Stimulated activated naive B cell treated with anti-CD40 and anti-IgM and Interleukin-4, amounts not matched to agents 10 μg/mL and 1 μg/mL and 100 μg/mL, for 72 hours (primary cell): Measurements from ENCODE around the gene ATP7A.
"Not testable (repeated sequence)": the region's sequence is repeated elsewhere in the genome, so short reads cannot be mapped to it uniquely, and the experiment has no call there.

Experiments used
- ATAC-seq, 2 donors: fragments of 150-1000 bp; cut with Tn5 transposase; replicated peaks; 2 replicates each; pipeline ENCODE4 v1.10.0; 2021; ENCODE audit warnings: moderate library complexity in 1 of 2
- DNase-seq: peaks from one replicate; pipeline ENCODE4 v3.0.0; 2021
- H3K27ac Mint-ChIP-seq: one replicate; pipeline ENCODE4 v1.8.0; 2022; ENCODE audit warnings: mild to moderate bottlenecking, mixed read lengths
- H3K27me3 Mint-ChIP-seq, 2 donors: one replicate each; pipeline ENCODE4 v1.8.0; 2022; ENCODE audit warnings: mixed read lengths in 2 of 2
- H3K36me3 Mint-ChIP-seq, 2 donors: one replicate each; pipeline ENCODE4 v1.8.0; 2022; ENCODE audit warnings: mixed read lengths in 2 of 2, mild to moderate bottlenecking in 1 of 2
- H3K4me1 Mint-ChIP-seq, 2 donors: one replicate each; pipeline ENCODE4 v1.8.0; 2022; ENCODE audit warnings: mixed read lengths in 2 of 2, mild to moderate bottlenecking in 1 of 2
- H3K4me3 Mint-ChIP-seq, 2 donors: one replicate each; pipeline ENCODE4 v1.8.0; 2022; ENCODE audit warnings: mild to moderate bottlenecking in 2 of 2, mixed read lengths in 2 of 2, moderate library complexity in 1 of 2
- H3K9me3 Mint-ChIP-seq, 2 donors: one replicate each; pipeline ENCODE4 v1.8.0; 2022; ENCODE audit warnings: mixed read lengths in 2 of 2, mild to moderate bottlenecking in 1 of 2

ATP7A gene

DNA sequence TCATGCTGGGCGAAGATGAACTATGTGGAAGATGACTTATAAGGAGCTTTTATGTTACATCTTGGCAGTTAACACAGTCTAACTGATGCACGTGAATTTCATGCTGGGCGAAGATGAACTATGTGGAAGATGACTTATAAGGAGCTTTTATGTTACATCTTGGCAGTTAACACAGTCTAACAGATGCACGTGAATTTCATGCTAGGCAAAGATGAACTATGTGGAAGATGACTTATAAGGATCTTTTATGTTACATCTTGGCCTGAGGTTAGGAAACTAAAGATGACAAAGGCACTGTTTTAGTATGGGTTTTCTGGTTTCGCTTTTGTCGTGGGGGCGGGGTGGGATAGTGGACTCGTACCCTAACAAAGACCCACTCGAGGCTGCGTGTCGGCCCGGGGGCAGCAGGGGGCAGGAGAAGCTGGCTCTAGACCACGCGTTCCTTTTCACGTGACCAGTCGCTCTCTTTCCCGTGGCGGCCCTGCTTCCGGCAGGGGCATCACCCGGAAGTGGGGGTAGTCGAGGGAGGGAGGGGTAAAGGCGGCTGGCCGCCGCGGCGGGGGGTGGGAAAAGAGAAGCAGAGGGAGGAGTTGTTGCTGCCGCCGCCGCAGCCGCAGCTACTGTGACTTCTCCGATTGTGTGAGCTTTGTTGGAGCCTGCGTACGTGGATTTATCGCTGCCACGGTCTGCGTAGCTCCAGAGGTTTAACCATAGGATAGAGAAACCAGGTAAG is at the start of gene ATP7A:
TSS of gene ATP7A (plus strand) at position 586 of the 733 bp plus-strand sequence. CDS start 60,949 bp downstream, outside the sequence.
- Mint-ChIP-seq H3K27me3 (no peaks in the 10 kb centered on the region), H3K4me3 (peak within 1 kb of the TSS; percentile 93 to 99), H3K27ac (peak within 1 kb of the TSS; percentile 98), H3K4me1 (peaks cover 0 to 10% of the 10 kb centered on the region in 2 donors), H3K9me3 (no peaks in the 10 kb centered on the region), H3K36me3 (peaks cover 0 to 3% of the 10 kb centered on the region in 2 donors)
- peak; percentile 86 for DNase-seq
- peak; percentile 97 for ATAC-seq

DNA sequence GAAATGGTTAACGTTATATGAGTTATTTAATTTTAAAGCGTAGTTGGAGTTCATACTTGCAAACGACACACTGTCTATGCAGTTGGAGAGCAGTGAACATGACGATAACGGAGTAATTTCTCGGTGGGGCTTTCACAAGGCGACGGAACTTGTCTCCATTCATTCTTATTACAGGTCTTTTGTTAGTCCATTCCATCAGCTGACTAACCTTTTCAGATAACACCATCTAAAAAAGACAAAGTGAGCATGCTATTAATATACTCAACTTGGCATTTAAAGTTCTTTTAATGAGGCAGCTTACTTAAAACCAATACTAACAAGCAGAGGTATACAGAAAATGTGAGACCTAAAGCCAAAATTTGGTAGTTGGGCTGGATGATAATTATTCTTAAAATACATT is 35.1 kb upstream of the ATP7A start:
- Mint-ChIP-seq H3K36me3 (peaks cover 10 to 19% of the 10 kb centered on the region in 2 donors), H3K27me3 (no peaks in the 10 kb centered on the region), H3K4me1 (no peaks in the 10 kb centered on the region), H3K4me3 (no peak overlapping the region), H3K27ac (no peak overlapping the region), H3K9me3 (no peaks in the 10 kb centered on the region)
- no peak for ATAC-seq
- no peak for DNase-seq

DNA sequence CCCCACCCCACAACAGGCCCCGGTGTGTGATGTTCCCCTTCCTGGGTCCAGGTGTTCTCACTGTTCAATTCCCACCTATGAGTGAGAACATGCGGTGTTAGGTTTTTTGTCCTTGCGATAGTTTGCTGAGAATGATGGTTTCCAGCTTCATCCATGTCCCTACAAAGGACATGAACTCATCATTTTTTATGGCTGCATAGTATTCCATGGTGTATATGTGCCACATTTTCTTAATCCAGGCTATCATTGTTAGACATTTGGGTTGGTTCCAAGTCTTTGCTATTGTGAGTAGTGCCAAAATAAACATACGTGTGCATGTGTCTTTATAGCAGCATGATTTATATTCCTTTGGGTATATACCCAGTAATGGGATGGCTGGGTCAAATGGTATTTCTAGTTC is 29.1 kb upstream of the ATP7A start:
- H3K9me3 Mint-ChIP-seq, H3K4me1 Mint-ChIP-seq, H3K27me3 Mint-ChIP-seq, ATAC-seq, H3K4me3 Mint-ChIP-seq, DNase-seq, H3K27ac Mint-ChIP-seq: not testable (repeated sequence)
- peaks cover 5 to 15% of the 10 kb centered on the region in 2 donors for H3K36me3 Mint-ChIP-seq

DNA sequence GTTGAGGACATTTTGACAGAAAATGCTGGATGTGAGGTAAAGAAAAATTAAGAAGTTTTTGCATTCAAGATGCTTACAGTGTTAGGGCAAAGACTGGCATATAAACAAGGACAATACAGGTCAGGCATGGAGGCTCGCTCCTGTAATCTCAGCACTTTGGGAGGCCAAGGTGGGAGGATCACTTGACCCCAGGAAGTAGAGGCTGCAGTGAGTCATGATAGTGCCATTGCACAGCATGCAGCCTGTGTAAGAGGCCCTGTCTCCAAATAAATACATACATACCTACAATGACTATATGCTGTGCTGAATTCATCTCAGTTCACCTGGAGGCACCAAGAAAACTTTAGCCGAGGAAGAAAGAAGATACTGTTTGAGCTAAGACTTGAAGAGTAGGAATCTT is 17.6 kb upstream of the ATP7A start:
- Mint-ChIP-seq H3K4me1 (peaks cover 8 to 21% of the 10 kb centered on the region in 2 donors), H3K36me3 (peaks cover 3 to 10% of the 10 kb centered on the region in 2 donors), H3K27ac (no peak overlapping the region), H3K27me3 (no peaks in the 10 kb centered on the region), H3K4me3 (peak overlapping the region; percentile 2 to 28), H3K9me3 (no peaks in the 10 kb centered on the region)
- ATAC-seq (no peak), DNase-seq (no peak)

DNA sequence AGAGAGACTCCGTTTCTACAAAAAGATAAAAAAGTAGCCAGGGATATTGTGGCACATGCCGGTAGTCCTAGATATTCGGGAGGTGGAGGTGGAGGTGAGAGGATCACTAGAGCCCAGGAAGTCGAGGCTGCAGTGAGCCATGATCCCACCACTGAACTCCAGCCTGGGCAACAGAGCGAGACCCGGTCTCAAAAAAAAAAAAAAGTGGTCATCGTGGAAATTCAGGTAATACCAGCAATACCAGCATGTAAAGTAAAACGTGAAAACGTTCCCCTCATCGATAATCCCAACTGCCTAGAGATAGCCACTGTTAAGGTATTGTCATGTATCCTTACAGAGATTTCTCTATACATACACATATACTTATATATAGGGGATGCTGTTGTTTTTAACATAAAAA is 16.8 kb upstream of the ATP7A start:
- Mint-ChIP-seq H3K36me3 (peaks cover 3 to 10% of the 10 kb centered on the region in 2 donors), H3K4me3 (peak overlapping the region; percentile 13 to 62), H3K4me1 (peaks cover 8 to 22% of the 10 kb centered on the region in 2 donors), H3K27me3 (no peaks in the 10 kb centered on the region), H3K27ac (no peak overlapping the region), H3K9me3 (no peaks in the 10 kb centered on the region)
- no peak for ATAC-seq
- DNase-seq = no peak

DNA sequence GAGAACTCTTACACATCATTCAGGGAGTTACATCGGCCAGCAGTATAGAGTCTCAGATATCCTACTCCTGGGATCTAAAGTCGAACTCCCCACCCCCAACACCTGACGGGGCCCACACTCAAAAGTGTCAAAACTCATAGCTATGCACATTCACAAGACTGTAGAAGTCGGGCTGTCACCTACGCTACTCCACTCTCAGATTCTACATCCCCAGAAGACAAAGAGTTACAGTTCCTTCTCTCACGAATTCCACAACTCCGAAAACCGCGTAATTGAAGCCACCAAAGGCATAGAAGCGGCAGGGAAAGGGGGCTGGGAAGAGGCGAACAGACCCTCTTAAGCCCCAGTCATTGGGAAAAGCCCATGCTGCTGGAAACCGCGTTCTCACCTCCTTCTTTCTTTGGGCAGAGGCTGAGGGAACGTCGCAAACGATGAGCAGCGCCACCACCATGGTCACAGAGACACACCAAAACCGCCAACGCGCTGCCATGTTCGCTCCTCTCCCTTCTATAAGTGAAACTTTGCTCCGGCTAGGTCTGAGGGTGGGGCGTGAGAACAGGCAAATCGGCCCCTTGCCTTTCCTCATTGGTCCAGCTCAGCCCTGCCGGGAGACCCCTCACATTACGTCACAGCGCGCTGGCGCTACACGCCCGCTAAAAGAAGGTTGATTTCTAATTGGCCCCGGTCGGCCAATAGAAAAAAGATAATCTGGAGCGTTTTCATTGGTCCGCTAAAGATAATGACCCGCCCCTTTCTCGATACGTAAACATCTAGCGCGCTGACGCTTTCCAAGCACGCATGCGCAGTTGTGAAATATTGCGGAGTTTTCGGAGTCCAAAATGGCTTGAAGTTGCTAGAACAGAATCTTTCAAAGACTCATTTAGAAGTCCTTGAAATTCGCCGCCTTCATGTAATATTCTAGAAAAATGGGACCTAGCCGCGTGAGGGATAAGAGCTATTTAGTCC is 15.3 kb upstream of the ATP7A start, which contains the start of gene MAGT1:
TSS of gene MAGT1 (minus strand) at position 515 of the 966 bp plus-strand sequence. CDS start at position 490, 25 bp downstream.
- Mint-ChIP-seq H3K36me3 (peaks cover 0 to 6% of the 10 kb centered on the region in 2 donors), H3K9me3 (peaks cover 0 to 3% of the 10 kb centered on the region in 2 donors)
- ATAC-seq = peak; percentile 94 to 95

DNA sequence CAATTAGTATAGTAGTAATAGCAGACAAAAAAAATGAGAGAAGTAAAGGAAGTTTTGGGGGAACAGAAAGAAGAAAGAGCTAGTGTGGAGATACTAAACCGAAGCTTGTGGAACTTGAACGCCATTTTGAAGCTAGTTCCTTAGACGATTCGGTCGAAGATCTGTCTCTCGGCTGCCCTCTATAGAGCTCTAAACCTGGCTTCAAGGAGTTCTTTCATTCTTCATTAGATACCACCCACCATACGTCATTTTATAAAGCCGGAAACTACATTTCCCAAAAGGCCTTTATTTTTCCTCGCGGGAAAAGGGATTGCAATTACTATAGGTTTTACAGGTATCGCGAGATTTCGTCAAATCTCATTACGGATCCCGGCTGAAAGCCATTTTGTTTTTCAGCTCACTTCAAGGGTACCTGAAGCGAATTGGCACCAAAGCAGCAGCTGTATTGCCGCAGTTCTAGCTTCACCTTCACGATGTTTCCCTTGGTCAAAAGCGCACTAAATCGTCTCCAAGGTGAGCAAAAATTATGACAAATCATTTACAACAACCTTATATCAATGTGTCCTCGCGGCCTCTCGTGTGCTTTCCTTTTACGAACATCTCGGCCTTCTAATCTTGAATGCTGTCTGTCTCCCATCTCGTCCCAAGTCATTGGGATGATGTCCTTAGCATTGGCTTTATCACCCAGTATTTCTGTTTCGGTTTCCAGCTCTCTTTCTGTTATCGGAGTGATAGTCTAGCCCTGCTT is 11.2 kb upstream of the ATP7A start, which contains the start of gene COX7B:
TSS of gene COX7B (plus strand) at position 388 of the 748 bp plus-strand sequence. CDS start at position 474, 86 bp downstream.
- DNase-seq (peak; percentile 72), ATAC-seq (peak; percentile 66 to 67)
- H3K4me1 Mint-ChIP-seq = peaks cover 0 to 9% of the 10 kb centered on the region in 2 donors
- H3K4me3 Mint-ChIP-seq = peak within 1 kb of the TSS; percentile 89 to 90
- H3K36me3 Mint-ChIP-seq = peaks cover 3 to 19% of the 10 kb centered on the region in 2 donors
- peak within 1 kb of the TSS; percentile 93 for H3K27ac Mint-ChIP-seq
- H3K27me3 Mint-ChIP-seq = no peaks in the 10 kb centered on the region
- peaks cover 0 to 3% of the 10 kb centered on the region in 2 donors for H3K9me3 Mint-ChIP-seq

More for the DNA sequence above, 15.3 kb upstream of the ATP7A start, which contains the start of gene MAGT1:
- Mint-ChIP-seq H3K27ac (peak within 1 kb of the TSS; percentile 98), H3K4me3 (peak within 1 kb of the TSS; percentile 89 to 90), H3K27me3 (no peaks in the 10 kb centered on the region), H3K4me1 (peaks cover 8 to 21% of the 10 kb centered on the region in 2 donors)
- peak; percentile 89 for DNase-seq

DNA sequence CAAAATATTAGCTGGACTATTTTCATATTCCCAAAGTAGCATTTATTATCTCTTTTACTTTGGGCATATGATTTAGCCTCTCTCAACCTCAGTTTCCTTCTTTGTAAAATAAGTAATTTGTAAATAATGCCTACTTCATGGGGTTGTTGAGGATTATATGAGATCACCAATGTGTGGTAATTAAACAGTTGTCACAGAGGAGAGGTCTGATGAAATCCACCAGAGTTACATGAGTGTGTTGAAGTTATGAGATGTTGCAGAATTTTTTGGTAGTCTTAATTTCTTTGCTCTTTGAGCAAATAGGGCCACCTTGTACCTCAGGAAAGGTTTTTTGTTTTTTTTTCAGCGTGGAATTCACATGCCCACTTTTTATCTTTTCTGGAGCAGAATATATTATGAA is 9.8 kb upstream of the ATP7A start:
- no peaks in the 10 kb centered on the region for H3K27me3 Mint-ChIP-seq
- DNase-seq (no peak), ATAC-seq (no peak)
- H3K9me3 Mint-ChIP-seq = peaks cover 0 to 3% of the 10 kb centered on the region in 2 donors
- peaks cover 3 to 21% of the 10 kb centered on the region in 2 donors for H3K36me3 Mint-ChIP-seq
- peaks cover 0 to 9% of the 10 kb centered on the region in 2 donors for H3K4me1 Mint-ChIP-seq
- no peak overlapping the region for H3K27ac Mint-ChIP-seq
- H3K4me3 Mint-ChIP-seq = peak overlapping the region; percentile 46 to 58

DNA sequence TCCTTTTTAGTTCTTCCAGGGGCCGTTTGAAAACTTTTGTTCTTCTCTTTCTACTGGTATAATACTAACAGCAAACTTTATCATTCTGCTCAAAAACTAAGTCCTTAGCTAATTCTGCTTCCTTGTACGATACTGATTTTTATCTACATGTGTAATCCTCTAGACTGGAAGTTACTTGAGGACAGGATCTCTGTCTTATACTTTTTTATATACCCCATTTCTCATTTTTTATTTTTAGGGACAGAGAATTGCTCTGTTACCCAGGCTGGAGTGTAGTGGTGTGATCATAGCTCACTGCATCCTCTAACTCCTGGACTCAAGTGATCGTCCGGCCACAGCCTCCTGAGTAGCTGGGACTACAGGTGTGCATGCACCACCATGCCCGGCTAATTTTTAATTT is 9.0 kb upstream of the ATP7A start:
- H3K9me3 Mint-ChIP-seq = peaks cover 0 to 3% of the 10 kb centered on the region in 2 donors
- peaks cover 0 to 9% of the 10 kb centered on the region in 2 donors for H3K4me1 Mint-ChIP-seq
- no peaks in the 10 kb centered on the region for H3K27me3 Mint-ChIP-seq
- no peak for DNase-seq
- peak overlapping the region; percentile 5 for H3K27ac Mint-ChIP-seq
- ATAC-seq = no peak
- peak overlapping the region; percentile 4 to 19 for H3K4me3 Mint-ChIP-seq
- H3K36me3 Mint-ChIP-seq = peaks cover 3 to 19% of the 10 kb centered on the region in 2 donors

DNA sequence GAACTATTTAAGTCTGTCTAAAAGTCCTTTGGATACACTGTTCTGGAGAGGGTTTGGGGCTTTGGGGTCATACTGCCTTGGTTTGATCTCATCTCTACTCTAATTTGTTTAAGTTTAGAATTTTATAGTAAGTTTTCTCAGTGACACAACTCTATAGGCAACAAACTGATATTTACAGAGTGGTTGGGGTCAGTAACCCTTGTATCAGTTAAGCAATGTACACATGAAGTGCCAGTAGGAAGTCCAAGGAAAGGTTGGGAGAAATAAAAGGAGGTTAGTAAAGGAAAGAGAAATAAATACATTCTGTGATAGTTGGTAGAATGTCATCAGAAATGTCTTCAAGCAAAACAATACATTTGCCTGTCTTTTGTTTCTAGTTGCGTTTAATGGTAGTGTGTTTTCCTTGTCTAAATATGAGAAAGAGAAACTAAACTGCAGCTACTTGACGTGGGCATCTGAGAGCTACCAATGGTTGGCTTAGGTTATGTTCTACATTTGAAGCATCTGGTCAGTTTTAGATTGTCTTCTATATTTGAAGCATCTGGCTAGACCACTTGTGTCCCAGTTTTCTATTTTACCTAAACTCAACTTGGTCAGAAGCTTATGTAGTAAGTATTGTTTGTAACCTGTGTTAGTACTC is 6.9 kb downstream of the ATP7A start:
- H3K4me1 Mint-ChIP-seq = peaks cover 11% of the 10 kb centered on the region in 2 donors
- no peak overlapping the region for H3K27ac Mint-ChIP-seq
- H3K27me3 Mint-ChIP-seq = no peaks in the 10 kb centered on the region
- ATAC-seq (peak; percentile 46 to 53), DNase-seq (no peak)
- H3K4me3 Mint-ChIP-seq = peak overlapping the region; percentile 44 to 64
- H3K9me3 Mint-ChIP-seq = peaks cover 2 to 3% of the 10 kb centered on the region in 2 donors
- peaks cover 2 to 3% of the 10 kb centered on the region in 2 donors for H3K36me3 Mint-ChIP-seq

DNA sequence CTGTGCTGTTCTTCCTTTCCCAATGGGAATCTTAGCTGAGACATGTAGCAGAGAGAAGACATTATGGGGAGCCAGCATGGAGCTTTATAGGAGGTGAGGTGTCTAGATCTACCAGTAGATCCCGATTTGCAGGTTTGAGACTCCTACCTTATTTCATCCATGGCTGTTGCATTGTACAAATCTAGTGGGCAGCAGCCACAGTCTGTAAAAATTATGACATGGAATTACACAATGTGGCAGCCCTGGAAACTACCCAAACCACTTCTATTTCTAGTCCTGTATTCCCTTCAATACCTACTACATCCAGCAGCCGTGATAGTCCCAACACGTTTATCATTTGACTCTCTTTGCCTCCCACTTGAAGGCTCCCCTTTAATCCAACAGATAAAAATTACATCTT is 8.1 kb downstream of the ATP7A start:
- Mint-ChIP-seq H3K27ac (no peak overlapping the region), H3K4me3 (no peak overlapping the region), H3K9me3 (peaks cover 2 to 3% of the 10 kb centered on the region in 2 donors), H3K36me3 (peaks cover 2 to 3% of the 10 kb centered on the region in 2 donors), H3K4me1 (peaks cover 11 to 16% of the 10 kb centered on the region in 2 donors), H3K27me3 (no peaks in the 10 kb centered on the region)
- DNase-seq (no peak), ATAC-seq (no peak)

DNA sequence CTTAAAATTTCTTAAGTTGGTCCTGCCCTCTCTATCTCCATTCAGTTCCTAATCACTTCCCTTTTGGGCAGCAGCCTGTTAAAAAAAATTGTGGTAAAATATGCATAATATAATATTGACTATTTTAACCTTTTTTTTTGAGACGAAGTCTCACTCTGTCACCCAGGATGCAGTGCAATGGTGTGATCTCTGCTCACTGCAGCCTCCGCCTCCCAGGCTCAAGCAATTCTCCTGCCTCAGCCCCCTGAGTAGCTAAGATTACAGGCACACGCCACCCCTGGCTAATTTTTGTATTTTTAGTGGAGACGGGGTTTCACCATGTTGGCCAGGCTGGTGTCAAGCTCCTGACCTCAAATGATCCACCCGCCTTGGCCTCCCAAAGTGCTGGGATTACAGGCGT is 8.9 kb downstream of the ATP7A start:
- not testable (repeated sequence) for H3K4me3 Mint-ChIP-seq, H3K27me3 Mint-ChIP-seq, H3K36me3 Mint-ChIP-seq, H3K9me3 Mint-ChIP-seq, DNase-seq
- ATAC-seq = peak; percentile 22 to 44
- H3K27ac Mint-ChIP-seq = peak overlapping the region; percentile 11
- H3K4me1 Mint-ChIP-seq = peaks cover 11 to 16% of the 10 kb centered on the region in 2 donors

DNA sequence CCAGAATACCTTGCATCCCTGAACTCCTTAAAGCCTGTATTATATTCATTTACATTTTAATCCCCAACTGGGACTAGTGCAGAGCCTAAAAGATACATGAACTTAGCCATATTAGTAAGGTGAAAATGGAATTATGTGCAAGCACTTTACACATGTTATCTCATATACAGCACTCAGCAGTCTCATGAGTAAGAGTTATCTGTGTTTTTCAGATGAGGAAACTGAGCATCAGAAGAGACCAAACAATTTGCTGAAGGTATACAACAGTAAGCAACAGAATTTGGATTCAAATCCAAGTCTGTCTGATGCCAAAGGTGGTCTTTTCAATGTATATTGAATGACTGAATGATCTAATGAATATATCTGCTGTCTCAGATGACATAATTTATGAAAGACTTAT is 12.3 kb downstream of the ATP7A start:
- H3K27me3 Mint-ChIP-seq = no peaks in the 10 kb centered on the region
- H3K9me3 Mint-ChIP-seq = peaks cover 2 to 3% of the 10 kb centered on the region in 2 donors
- ATAC-seq (no peak), DNase-seq (no peak)
- peaks cover 3 to 4% of the 10 kb centered on the region in 2 donors for H3K4me1 Mint-ChIP-seq
- no peak overlapping the region for H3K4me3 Mint-ChIP-seq
- H3K36me3 Mint-ChIP-seq = peaks cover 2 to 3% of the 10 kb centered on the region in 2 donors
- no peak overlapping the region for H3K27ac Mint-ChIP-seq
